Liver (tissue), 9 donors: ENCODE data around the gene ZNF410. TPM values are rescaled to one million over a fixed set of nuclear protein-coding genes. Genes with fewer than 3 reads are reported as not detected.

Source experiments
- DNase-seq: peaks from one replicate; pipeline ENCODE4 v3.0.0-alpha.2; 2017; ENCODE audit warnings: low spot score
- H3K27ac ChIP-seq, 2 donors: one replicate each; pipeline ENCODE4 v1.7.0; 2013; ENCODE audit warnings: inconsistent platforms in 2 of 2, low read length in 2 of 2, control low read depth in 1 of 2, low read depth in 1 of 2, mild to moderate bottlenecking in 1 of 2
- H3K27me3 ChIP-seq, 4 donors: one replicate each; pipeline versions ENCODE4 v1.6.1 to v1.7.0; 2013; ENCODE audit warnings: low read length in 3 of 4, inconsistent platforms in 1 of 4, mild to moderate bottlenecking in 1 of 4, moderate library complexity in 1 of 4; ENCODE audit not compliant: control insufficient read depth in 4 of 4, insufficient read depth in 4 of 4
- H3K36me3 ChIP-seq, 4 donors: one replicate each; pipeline versions ENCODE4 v1.6.1 to v1.7.0; 2013; ENCODE audit warnings: low read length in 3 of 4, mild to moderate bottlenecking in 3 of 4, low read depth in 1 of 4, moderate library complexity in 1 of 4; ENCODE audit not compliant: control insufficient read depth in 4 of 4, insufficient read depth in 3 of 4
- H3K4me1 ChIP-seq, 4 donors: one replicate each; pipeline versions ENCODE4 v1.6.1 to v1.7.0; 2013; ENCODE audit warnings: low read length in 3 of 4, mild to moderate bottlenecking in 3 of 4, moderate library complexity in 1 of 4; ENCODE audit not compliant: control insufficient read depth in 4 of 4, insufficient read depth in 4 of 4
- H3K4me3 ChIP-seq, 3 donors: one replicate each; pipeline versions ENCODE4 v1.6.1 to v1.7.0; 2013; ENCODE audit warnings: low read length in 3 of 3, control low read depth in 1 of 3, low read depth in 1 of 3, mild to moderate bottlenecking in 1 of 3
- H3K9ac ChIP-seq, 2 donors: one replicate each; pipeline ENCODE4 v1.7.0; 2013; ENCODE audit warnings: low read length in 2 of 2, mild to moderate bottlenecking in 2 of 2, moderate library complexity in 2 of 2, control low read depth in 1 of 2, low read depth in 1 of 2
- H3K9me3 ChIP-seq, 4 donors: one replicate each; pipeline versions ENCODE4 v1.6.1 to v1.7.0; 2013; ENCODE audit warnings: low read length in 3 of 4; ENCODE audit not compliant: control insufficient read depth in 4 of 4
- CTCF ChIP-seq: fragments of 150-350 bp; IDR thresholded peaks from 2 replicates; pipeline ENCODE4 v1.5.1; 2017; ENCODE audit warnings: improper control_type of control experiment, low read depth, low read length; ENCODE audit not compliant: missing input control
- EGR1 ChIP-seq, 2 donors: IDR thresholded peaks; 2 replicates each; pipeline ENCODE4 v1.6.1; 2016 to 2018; ENCODE audit warnings: antibody characterized with exemption in 2 of 2, low read depth in 2 of 2
- FOXA1 ChIP-seq: IDR thresholded peaks from 2 replicates; pipeline ENCODE4 v1.6.1; 2016; ENCODE audit warnings: antibody characterized with exemption
- FOXA2 ChIP-seq: IDR thresholded peaks from 2 replicates; pipeline ENCODE4 v1.6.1; 2016; ENCODE audit warnings: antibody characterized with exemption
- GABPA ChIP-seq, 2 donors: IDR thresholded peaks in 1 of 2; conservative IDR thresholded peaks in 1 of 2; 2 replicates each; pipeline ENCODE4 v1.6.1; 2016; ENCODE audit warnings: antibody characterized with exemption in 2 of 2, mild to moderate bottlenecking in 1 of 2, moderate library complexity in 1 of 2
- JUND ChIP-seq, 2 donors: IDR thresholded peaks; 2 replicates each; pipeline ENCODE4 v1.6.1; 2016; ENCODE audit warnings: antibody characterized with exemption in 2 of 2
- REST ChIP-seq: IDR thresholded peaks from 2 replicates; pipeline ENCODE4 v1.6.1; 2016; ENCODE audit warnings: antibody characterized with exemption, mild to moderate bottlenecking
- RXRA ChIP-seq, 2 donors: IDR thresholded peaks; 2 replicates each; pipeline ENCODE4 v1.6.1; 2017 to 2018; ENCODE audit warnings: antibody characterized with exemption in 2 of 2, mild to moderate bottlenecking in 1 of 2
- YY1 ChIP-seq: IDR thresholded peaks from 2 replicates; pipeline ENCODE4 v1.6.1; 2016; ENCODE audit warnings: antibody characterized with exemption, mild to moderate bottlenecking
- WGBS: extraction: QIAGEN DNeasy Blood & Tissue Kit; methylation state at CpG from one replicate; pipeline ENCODE4 v1.1.7; 2013; 5-methylcytosine and 5-hydroxymethylcytosine counted together
- polyA plus RNA-seq, 2 donors: library from polyadenylated mRNA; stranded (reverse) in 1 of 2; unstranded in 1 of 2; fragments of 200-250 nt in 1 of 2; fragments of >200 nt in 1 of 2; fragmentation: Nextera tagmentation in 1 of 2; extraction: Ambion mirVana in 1 of 2; gene quantifications; one replicate each; pipeline versions ENCODE4 v1.2.1 to v1.2.3, GENCODE V29; 2013 to 2015
- total RNA-seq, 2 donors: library from RNA; depleted of rRNA; stranded (reverse); fragments of >200 nt; gene quantifications; one replicate each; pipeline ENCODE4 v1.2.3, GENCODE V29; 2014
- TF ChIP-seq, protein P1 (sequence below): IDR thresholded peaks from 2 replicates; pipeline ENCODE4 v1.6.1; 2016; ENCODE audit warnings: antibody characterized with exemption
- TF ChIP-seq, protein P2 (sequence below): IDR thresholded peaks from 2 replicates; pipeline ENCODE4 v1.6.1; 2016; ENCODE audit warnings: antibody characterized with exemption
- donor health status: healthy.
- donor health status: healthy.
- donor health status: healthy.
- donor health status: healthy.
- donor health status: healthy.

Gene ZNF410
- total and polyA plus RNA-seq, 4 donors, result 11.2 to 33.0 (median 21.6) TPM

GRCh38 chr14:73884438-73885190 is 2.0 kb upstream of the ZNF410 start:
- Histone ChIP-seq H3K4me1 (peaks cover 4 to 22% (median 13%) of the 10 kb centered on the region in 4 donors), H3K4me3 (no peak overlapping the region), H3K27me3 (no peaks in the 10 kb centered on the region), H3K9ac (no peak overlapping the region), H3K9me3 (no peaks in the 10 kb centered on the region), H3K36me3 (peaks cover 0 to 2% (median 2%) of the 10 kb centered on the region in 4 donors), H3K27ac (no peak overlapping the region)
- DNase-seq, result no peak
- TF ChIP-seq FOXA1, result no peak
- TF ChIP-seq, protein P1, sequence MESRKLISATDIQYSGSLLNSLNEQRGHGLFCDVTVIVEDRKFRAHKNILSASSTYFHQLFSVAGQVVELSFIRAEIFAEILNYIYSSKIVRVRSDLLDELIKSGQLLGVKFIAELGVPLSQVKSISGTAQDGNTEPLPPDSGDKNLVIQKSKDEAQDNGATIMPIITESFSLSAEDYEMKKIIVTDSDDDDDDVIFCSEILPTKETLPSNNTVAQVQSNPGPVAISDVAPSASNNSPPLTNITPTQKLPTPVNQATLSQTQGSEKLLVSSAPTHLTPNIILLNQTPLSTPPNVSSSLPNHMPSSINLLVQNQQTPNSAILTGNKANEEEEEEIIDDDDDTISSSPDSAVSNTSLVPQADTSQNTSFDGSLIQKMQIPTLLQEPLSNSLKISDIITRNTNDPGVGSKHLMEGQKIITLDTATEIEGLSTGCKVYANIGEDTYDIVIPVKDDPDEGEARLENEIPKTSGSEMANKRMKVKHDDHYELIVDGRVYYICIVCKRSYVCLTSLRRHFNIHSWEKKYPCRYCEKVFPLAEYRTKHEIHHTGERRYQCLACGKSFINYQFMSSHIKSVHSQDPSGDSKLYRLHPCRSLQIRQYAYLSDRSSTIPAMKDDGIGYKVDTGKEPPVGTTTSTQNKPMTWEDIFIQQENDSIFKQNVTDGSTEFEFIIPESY, result no peak
- no peak for TF ChIP-seq FOXA2
- TF ChIP-seq REST, result no peak
- TF ChIP-seq EGR1 (IDR thresholded peaks at IDR 0.05; ENCODE audit: low read depth in 2 of 2), result no peak
- TF ChIP-seq RXRA (IDR thresholded peaks at IDR 0.05), result no peak
- no peak for TF ChIP-seq GABPA (IDR thresholded peaks at IDR 0.05 in 1 of 2, conservative IDR thresholded peaks at IDR 0.05 in 1 of 2)
- TF ChIP-seq, protein P2, sequence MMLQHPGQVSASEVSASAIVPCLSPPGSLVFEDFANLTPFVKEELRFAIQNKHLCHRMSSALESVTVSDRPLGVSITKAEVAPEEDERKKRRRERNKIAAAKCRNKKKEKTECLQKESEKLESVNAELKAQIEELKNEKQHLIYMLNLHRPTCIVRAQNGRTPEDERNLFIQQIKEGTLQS, result no peak
- no peak for TF ChIP-seq YY1
- no peak for TF ChIP-seq CTCF
- 91% methylated on average over 8 of the region's 8 CpGs for WGBS

DNA sequence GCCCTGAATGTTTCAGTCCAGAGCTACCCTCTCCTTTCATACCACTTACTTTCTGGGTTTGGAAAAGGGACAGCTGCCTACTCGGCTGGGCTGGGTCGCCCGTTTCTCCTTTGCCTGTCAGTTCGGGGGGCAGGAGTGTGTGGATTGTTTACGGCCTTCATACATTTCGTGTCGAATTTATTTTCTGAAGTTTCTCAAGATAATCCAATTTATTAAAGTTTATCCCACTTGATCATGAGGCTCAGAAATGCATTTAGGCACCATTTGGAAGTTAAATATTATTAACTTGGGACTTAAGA is 608 bp downstream of the ZNF410 start:
- DNase-seq, result no peak
- no peaks in the 10 kb centered on the region for H3K9me3 ChIP-seq
- H3K27me3 ChIP-seq, result no peaks in the 10 kb centered on the region
- peak overlapping the region; percentile 84 to 87 for H3K27ac ChIP-seq
- no peak for TF ChIP-seq YY1
- no peak for TF ChIP-seq CTCF
- no peak for TF ChIP-seq JUND (IDR thresholded peaks at IDR 0.05)
- WGBS, result 1% methylated on average over 7 of the region's 7 CpGs
- H3K4me1 ChIP-seq, result peaks cover 4 to 22% (median 13%) of the 10 kb centered on the region in 4 donors
- H3K36me3 ChIP-seq, result peaks cover 0 to 4% (median 1%) of the 10 kb centered on the region in 4 donors
- H3K9ac ChIP-seq, result peak overlapping the region; percentile 88 to 90
- H3K4me3 ChIP-seq, result peak overlapping the region; percentile 74 to 87 (median 85)
